GM10266 (cell line): ENCODE measurements around the gene MYO10.

ENCODE experiments used
- DNase-seq: peaks from one replicate; pipeline ENCODE4 v3.0.0; 2012; ENCODE audit errors: extremely low spot score
- CTCF ChIP-seq: IDR thresholded peaks from 2 replicates; pipeline ENCODE4 v1.5.1; 2012; ENCODE audit warnings: mild to moderate bottlenecking, low read depth; ENCODE audit not compliant: control insufficient read depth, insufficient read depth; ENCODE audit errors: missing control alignments

The MYO10 gene

GRCh38 chr5:16906255-16906654 lies 29.8 kb downstream of the MYO10 start:
- no peak for TF ChIP-seq CTCF
- DNase-seq = no peak

GRCh38 chr5:16903480-16904300 lies 32.4 kb downstream of the MYO10 start:
- DNase-seq = no peak
- no peak for TF ChIP-seq CTCF

GRCh38 chr5:16902846-16903245 lies 33.2 kb downstream of the MYO10 start:
- TF ChIP-seq CTCF = no peak

GRCh38 chr5:16901021-16901644 lies 35.0 kb downstream of the MYO10 start:
- TF ChIP-seq CTCF = no peak
- no peak for DNase-seq

More at GRCh38 chr5:16902846-16903245, 33.2 kb downstream of the MYO10 start:
- no peak for DNase-seq

- no peak for DNase-seq
- no peak for TF ChIP-seq CTCF
These were observed 36.9 kb downstream of the MYO10 start for GRCh38 chr5:16899171-16899570.

GRCh38 chr5:16897800-16898199 lies 38.3 kb downstream of the MYO10 start:
- no peak for DNase-seq
- TF ChIP-seq CTCF = no peak

- no peak for DNase-seq
- no peak for TF ChIP-seq CTCF
These were observed 38.8 kb downstream of the MYO10 start for GRCh38 chr5:16897284-16897704.
